GM21529 (cell line): ENCODE data around the gene ZSCAN5C.
"Not testable (repeated sequence)": the region's sequence is repeated elsewhere in the genome, so short reads cannot be mapped to it uniquely, and the experiment has no call there.

ENCODE experiments used
- ATAC-seq: cut with Tn5 transposase; IDR thresholded peaks from one replicate; pipeline ENCODE4 v1.9.1; 2021; ENCODE audit not compliant: unreplicated experiment

Gene ZSCAN5C

GRCh38 chr19:56201973-56202372 is at the start of gene ZSCAN5C:
Gene ZSCAN5C (plus strand): TSS chr19:56202273. CDS start chr19:56205914, 3,641 bp downstream.
- ATAC-seq: no peak

- ATAC-seq: no peak
Measured at GRCh38 chr19:56152644-56153043, 49.4 kb upstream of the ZSCAN5C start.

- no peak for ATAC-seq
Measured at GRCh38 chr19:56153507-56153906, 48.6 kb upstream of the ZSCAN5C start.

- ATAC-seq: no peak
Measured at GRCh38 chr19:56155124-56155687, 46.9 kb upstream of the ZSCAN5C start.

- ATAC-seq: no peak
Measured at GRCh38 chr19:56156768-56157167, 45.3 kb upstream of the ZSCAN5C start.

- ATAC-seq: no peak
Measured at GRCh38 chr19:56158170-56158757, 43.8 kb upstream of the ZSCAN5C start.

GRCh38 chr19:56159009-56159559 is 43.0 kb upstream of the ZSCAN5C start:
- ATAC-seq: no peak

GRCh38 chr19:56159622-56160271 is 42.3 kb upstream of the ZSCAN5C start:
- no peak for ATAC-seq

- ATAC-seq: no peak
Measured at GRCh38 chr19:56161534-56161933, 40.5 kb upstream of the ZSCAN5C start.

GRCh38 chr19:56162258-56162657 is 39.8 kb upstream of the ZSCAN5C start:
- ATAC-seq: no peak

GRCh38 chr19:56163097-56163496 is 39.0 kb upstream of the ZSCAN5C start:
- ATAC-seq: no peak

- no peak for ATAC-seq
Measured at GRCh38 chr19:56167064-56167578, 35.0 kb upstream of the ZSCAN5C start.

- no peak for ATAC-seq
Measured at GRCh38 chr19:56170261-56170660, 31.8 kb upstream of the ZSCAN5C start.

- ATAC-seq: no peak
Measured at GRCh38 chr19:56174086-56174485, 28.0 kb upstream of the ZSCAN5C start.

- no peak for ATAC-seq
Measured at GRCh38 chr19:56174550-56174949, 27.5 kb upstream of the ZSCAN5C start.

- not testable (repeated sequence) for ATAC-seq
Measured at GRCh38 chr19:56175861-56176307, 26.2 kb upstream of the ZSCAN5C start, which contains the start of gene GALP. Gene GALP (plus strand): TSS chr19:56176008. CDS start chr19:56177109, 1,101 bp downstream.

- not testable (repeated sequence) for ATAC-seq
Measured at GRCh38 chr19:56176310-56176709, 25.8 kb upstream of the ZSCAN5C start.

- no peak for ATAC-seq
Measured at GRCh38 chr19:56176881-56177280, 25.2 kb upstream of the ZSCAN5C start.

- no peak for ATAC-seq
Measured at GRCh38 chr19:56177564-56178243, 24.4 kb upstream of the ZSCAN5C start.

- ATAC-seq: no peak
Measured at GRCh38 chr19:56189785-56190184, 12.3 kb upstream of the ZSCAN5C start.

GRCh38 chr19:56191115-56191514 is 11.0 kb upstream of the ZSCAN5C start:
- ATAC-seq: no peak
